GM18502 (cell line): ENCODE data around the gene RPS2.
A peak's percentile ranks its signal among the peaks of the same experiment; 100 is the strongest.

Source experiments
- ATAC-seq: cut with Tn5 transposase; IDR thresholded peaks from one replicate; pipeline ENCODE4 v1.9.1; 2021; ENCODE audit warnings: mild to moderate bottlenecking; ENCODE audit not compliant: unreplicated experiment, poor library complexity

The RPS2 gene

GRCh38 chr16:1999866-2000514, 35.4 kb upstream of the RPS2 start:
- no peak for ATAC-seq

GRCh38 chr16:1998852-1999801, 34.5 kb upstream of the RPS2 start:
- no peak for ATAC-seq

GRCh38 chr16:1998360-1998835, 33.8 kb upstream of the RPS2 start:
- ATAC-seq = no peak

GRCh38 chr16:1997494-1998359, 33.1 kb upstream of the RPS2 start:
- ATAC-seq = no peak

GRCh38 chr16:1993731-1994131, 29.1 kb upstream of the RPS2 start:
- no peak for ATAC-seq

GRCh38 chr16:1992704-1993317, 28.2 kb upstream of the RPS2 start:
- no peak for ATAC-seq

GRCh38 chr16:1991948-1992703, 27.5 kb upstream of the RPS2 start:
- ATAC-seq = peak; percentile 56

- no peak for ATAC-seq
Measured at GRCh38 chr16:1991588-1991947, 26.9 kb upstream of the RPS2 start.

GRCh38 chr16:1991135-1991551, 26.5 kb upstream of the RPS2 start:
- ATAC-seq = no peak

GRCh38 chr16:1990351-1991134, 25.9 kb upstream of the RPS2 start:
- ATAC-seq = no peak

- ATAC-seq = no peak
Measured at GRCh38 chr16:1990101-1990350, 25.4 kb upstream of the RPS2 start.

GRCh38 chr16:1989209-1990100, 24.8 kb upstream of the RPS2 start, which contains the start of gene SYNGR3:
SYNGR3 (plus strand) TSS chr16:1989970; CDS start chr16:1990103, 133 bp downstream.
- ATAC-seq = no peak

GRCh38 chr16:1987198-1987597, 22.6 kb upstream of the RPS2 start:
- ATAC-seq = no peak

GRCh38 chr16:1985466-1986150, 21.0 kb upstream of the RPS2 start:
- ATAC-seq = no peak

GRCh38 chr16:1984347-1985225, 20.0 kb upstream of the RPS2 start:
- ATAC-seq = peak; percentile 17
